ENCODE data around the gene ATIC. TPM values are rescaled to one million over a fixed set of nuclear protein-coding genes. Genes with fewer than 3 reads are reported as not detected.

ATIC gene
- total RNA-seq, 4 donors from 2014 or later, result 35.1 to 88.6 (median 60.7) TPM

DNA sequence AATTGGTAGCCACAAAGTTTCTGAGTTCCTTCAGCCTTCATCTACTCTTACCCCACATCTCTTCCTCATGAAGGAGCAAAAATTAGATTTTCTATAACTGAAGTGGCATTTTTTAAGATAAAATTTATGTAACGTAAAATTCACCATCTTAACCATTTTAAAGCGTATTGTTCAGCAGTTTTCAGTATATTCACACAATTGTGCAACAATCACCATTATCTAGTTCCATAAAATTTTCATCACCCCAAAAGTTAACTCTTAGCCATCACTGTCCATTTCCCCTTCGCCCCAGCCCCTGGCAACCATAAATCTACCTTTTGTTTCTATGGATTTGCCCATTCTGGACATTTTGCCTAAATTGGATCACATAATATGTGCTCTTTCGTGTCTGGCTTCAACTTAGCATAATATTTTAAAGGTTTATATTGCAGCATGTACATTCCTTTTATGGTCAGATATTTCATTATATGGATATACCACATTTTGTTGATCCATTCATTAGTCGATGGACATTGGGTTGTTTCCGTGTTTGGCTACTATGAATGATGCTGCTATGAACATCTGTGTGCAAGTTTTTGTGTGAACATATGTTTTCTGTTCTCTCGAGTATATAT is 44.6 kb downstream of the ATIC start:
- H3K27ac ChIP-seq, result no peak overlapping the region
- no peak overlapping the region for H3K4me3 ChIP-seq
- TF ChIP-seq POLR2A (IDR thresholded peaks at IDR 0.05) (no peak), POLR2AphosphoS5 (IDR thresholded peaks at IDR 0.05) (no peak), EP300 (IDR thresholded peaks at IDR 0.05; ENCODE audit: low read depth) (no peak)
- TF ChIP-seq, protein P1, sequence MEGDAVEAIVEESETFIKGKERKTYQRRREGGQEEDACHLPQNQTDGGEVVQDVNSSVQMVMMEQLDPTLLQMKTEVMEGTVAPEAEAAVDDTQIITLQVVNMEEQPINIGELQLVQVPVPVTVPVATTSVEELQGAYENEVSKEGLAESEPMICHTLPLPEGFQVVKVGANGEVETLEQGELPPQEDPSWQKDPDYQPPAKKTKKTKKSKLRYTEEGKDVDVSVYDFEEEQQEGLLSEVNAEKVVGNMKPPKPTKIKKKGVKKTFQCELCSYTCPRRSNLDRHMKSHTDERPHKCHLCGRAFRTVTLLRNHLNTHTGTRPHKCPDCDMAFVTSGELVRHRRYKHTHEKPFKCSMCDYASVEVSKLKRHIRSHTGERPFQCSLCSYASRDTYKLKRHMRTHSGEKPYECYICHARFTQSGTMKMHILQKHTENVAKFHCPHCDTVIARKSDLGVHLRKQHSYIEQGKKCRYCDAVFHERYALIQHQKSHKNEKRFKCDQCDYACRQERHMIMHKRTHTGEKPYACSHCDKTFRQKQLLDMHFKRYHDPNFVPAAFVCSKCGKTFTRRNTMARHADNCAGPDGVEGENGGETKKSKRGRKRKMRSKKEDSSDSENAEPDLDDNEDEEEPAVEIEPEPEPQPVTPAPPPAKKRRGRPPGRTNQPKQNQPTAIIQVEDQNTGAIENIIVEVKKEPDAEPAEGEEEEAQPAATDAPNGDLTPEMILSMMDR (IDR thresholded peaks at IDR 0.05), result no peak
- H3K4me1 ChIP-seq, result no peaks in the 10 kb centered on the region
- no peak for DNase-seq
- H3K9me3 ChIP-seq, result no peaks in the 10 kb centered on the region
- intact Hi-C loops (cut with DNase I; ENCODE audit: low total_unique reads) (no loop called here), in situ Hi-C loops (cut with MboI; ENCODE audit: low pct_ligation_motif_present in 1 of 4, low pct_unique_long_range_greater_than_20kb in 1 of 4, low sequenced_read_pairs in 3 of 4) (no loop called here)
- WGBS, 2 donors (ENCODE audit: low coverage in 1 of 2), result 90 to 96% methylated on average over 7 of the region's 7 CpGs
- no peaks in the 10 kb centered on the region for H3K36me3 ChIP-seq
- no peaks in the 10 kb centered on the region for H3K27me3 ChIP-seq

DNA sequence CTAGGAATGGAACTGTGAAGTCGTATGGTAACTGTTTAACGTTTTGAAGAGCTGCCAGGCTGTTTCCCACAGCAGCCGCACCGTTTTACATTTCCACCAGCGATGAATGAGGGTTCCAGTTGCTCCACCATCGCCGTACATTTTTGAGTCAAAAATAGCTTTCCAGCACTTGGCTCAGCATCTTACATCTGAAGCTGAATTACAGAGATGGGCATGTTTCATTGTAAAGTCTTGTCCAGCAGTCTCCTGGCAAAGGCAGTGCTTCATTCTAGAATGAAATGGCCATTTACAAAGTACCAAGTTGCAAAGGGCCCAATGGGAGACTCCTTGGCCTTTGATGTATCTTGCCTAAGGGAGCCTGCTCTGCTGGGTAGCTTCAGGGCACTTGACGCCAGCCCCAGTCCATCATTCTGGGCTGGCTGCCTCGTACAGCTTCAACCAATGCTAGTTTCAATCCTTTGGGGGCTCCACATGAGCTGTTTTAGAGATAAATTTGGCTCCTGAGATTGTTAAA is 45.1 kb downstream of the ATIC start:
- Histone ChIP-seq H3K4me3 (no peak overlapping the region), H3K9me3 (no peaks in the 10 kb centered on the region), H3K27me3 (no peaks in the 10 kb centered on the region), H3K27ac (no peak overlapping the region), H3K36me3 (no peaks in the 10 kb centered on the region), H3K4me1 (no peaks in the 10 kb centered on the region)
- WGBS, 2 donors (ENCODE audit: low coverage in 1 of 2), result 86 to 87% methylated on average over 8 to 9 of the region's 9 CpGs
- intact Hi-C loops (cut with DNase I; ENCODE audit: low total_unique reads), result no loop called here
- no peak for DNase-seq
- TF ChIP-seq, protein P1 (IDR thresholded peaks at IDR 0.05), result no peak
- TF ChIP-seq EP300 (IDR thresholded peaks at IDR 0.05; ENCODE audit: low read depth) (no peak), POLR2AphosphoS5 (IDR thresholded peaks at IDR 0.05) (no peak), POLR2A (IDR thresholded peaks at IDR 0.05) (no peak)
- in situ Hi-C loops (cut with MboI; ENCODE audit: low pct_ligation_motif_present in 1 of 4, low pct_unique_long_range_greater_than_20kb in 1 of 4, low sequenced_read_pairs in 3 of 4), result no loop called here

DNA sequence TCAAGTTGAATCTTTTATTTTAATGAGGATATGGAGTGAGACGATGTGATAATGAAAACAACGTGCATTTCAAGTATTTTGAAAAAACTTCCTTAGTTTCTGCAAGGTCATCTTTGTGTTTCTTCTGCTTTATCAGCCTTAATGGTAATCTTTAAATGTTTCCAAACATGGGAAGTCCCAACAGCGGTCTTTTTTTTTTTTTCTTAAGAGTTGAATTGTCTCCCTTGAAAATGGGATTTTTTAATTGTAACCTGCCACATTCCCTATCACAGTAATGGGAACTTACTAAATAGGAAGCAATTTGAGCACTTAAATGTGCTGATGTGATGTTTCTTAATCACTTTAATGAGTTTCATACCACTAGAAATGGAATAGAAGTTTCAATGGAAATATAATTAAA is 45.8 kb downstream of the ATIC start:
- in situ Hi-C loops (cut with MboI; ENCODE audit: low pct_ligation_motif_present in 1 of 4, low pct_unique_long_range_greater_than_20kb in 1 of 4, low sequenced_read_pairs in 3 of 4), result no loop called here
- DNase-seq, result no peak
- H3K9me3 ChIP-seq, result no peaks in the 10 kb centered on the region
- no peaks in the 10 kb centered on the region for H3K27me3 ChIP-seq
- TF ChIP-seq, protein P1 (IDR thresholded peaks at IDR 0.05), result no peak
- TF ChIP-seq EP300 (IDR thresholded peaks at IDR 0.05; ENCODE audit: low read depth) (no peak), POLR2AphosphoS5 (IDR thresholded peaks at IDR 0.05) (no peak), POLR2A (IDR thresholded peaks at IDR 0.05) (no peak)
- intact Hi-C loops (cut with DNase I; ENCODE audit: low total_unique reads), result no loop called here
- no peaks in the 10 kb centered on the region for H3K4me1 ChIP-seq
- no peak overlapping the region for H3K27ac ChIP-seq
- H3K4me3 ChIP-seq, result no peak overlapping the region
- WGBS, 2 donors (ENCODE audit: low coverage in 1 of 2), result 90 to 93% methylated on average over 3 of the region's 3 CpGs
- H3K36me3 ChIP-seq, result peaks cover 0 to 2% (median 0%) of the 10 kb centered on the region in 4 donors

DNA sequence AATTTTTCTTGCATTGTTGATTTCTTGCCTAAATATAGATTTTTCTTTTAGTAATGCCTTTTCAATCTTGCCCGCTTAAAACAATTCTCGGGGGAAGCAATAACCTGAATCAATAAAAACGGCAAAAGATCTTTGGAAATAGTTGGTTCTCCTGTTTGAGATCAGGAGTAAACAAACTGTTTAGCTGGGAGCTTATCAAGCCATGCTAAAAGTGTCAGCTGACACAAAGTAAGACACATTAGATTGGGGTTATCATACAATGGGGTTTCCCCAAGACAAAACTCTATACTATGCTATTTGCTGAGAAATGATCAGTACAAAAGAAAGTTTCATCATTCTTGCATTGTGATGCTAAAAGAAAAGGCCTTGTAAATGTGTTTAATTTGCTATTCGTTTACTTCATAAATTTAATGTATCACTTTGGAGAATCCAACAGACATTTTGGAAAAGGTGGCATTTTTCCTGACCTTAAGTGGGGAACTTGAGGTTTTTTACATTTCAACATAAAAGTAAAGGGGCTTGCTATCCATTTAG is 46.5 kb downstream of the ATIC start:
- intact Hi-C loops (cut with DNase I; ENCODE audit: low total_unique reads) (no loop called here), in situ Hi-C loops (cut with MboI; ENCODE audit: low pct_ligation_motif_present in 1 of 4, low pct_unique_long_range_greater_than_20kb in 1 of 4, low sequenced_read_pairs in 3 of 4) (no loop called here)
- H3K9me3 ChIP-seq, result no peaks in the 10 kb centered on the region
- no peak overlapping the region for H3K4me3 ChIP-seq
- no peak for DNase-seq
- TF ChIP-seq EP300 (IDR thresholded peaks at IDR 0.05; ENCODE audit: low read depth), result no peak
- TF ChIP-seq, protein P1 (IDR thresholded peaks at IDR 0.05), result no peak
- TF ChIP-seq POLR2A (IDR thresholded peaks at IDR 0.05), result no peak
- no peak for TF ChIP-seq POLR2AphosphoS5 (IDR thresholded peaks at IDR 0.05)
- no peaks in the 10 kb centered on the region for H3K4me1 ChIP-seq
- H3K27ac ChIP-seq, result no peak overlapping the region
- H3K27me3 ChIP-seq, result no peaks in the 10 kb centered on the region
- WGBS, 2 donors (ENCODE audit: low coverage in 1 of 2), result 91 to 93% methylated on average over 4 of the region's 4 CpGs
- H3K36me3 ChIP-seq, result peaks cover 0 to 10% (median 0%) of the 10 kb centered on the region in 4 donors
